Neural cell (in vitro differentiated cells): ENCODE data around the gene KRTAP10-3. TPM values are rescaled to one million over a fixed set of nuclear protein-coding genes. Genes with fewer than 3 reads are reported as not detected.

ENCODE experiments used
- H2AFZ ChIP-seq: fragments of 200-600, 300-800 bp; sonication (generic), shearing (Covaris generic); 2 replicates; pipeline ENCODE4 v1.6.0; 2014; ENCODE audit warnings: low read depth, mild to moderate bottlenecking, antibody characterized with exemption, low read length, moderate library complexity
- H3F3A ChIP-seq: fragments of 200-600 bp; shearing (Covaris generic); 2 replicates; pipeline ENCODE4 v1.6.1; 2016; ENCODE audit warnings: mild to moderate bottlenecking, moderate library complexity, mixed read lengths, antibody characterized with exemption, low read length; ENCODE audit not compliant: insufficient read depth, poor library complexity, severe bottlenecking
- H3K27ac ChIP-seq: fragments of 200-600, 300-800 bp; sonication (generic), shearing (Covaris generic); 2 replicates; pipeline ENCODE4 v1.5.1; 2014; ENCODE audit warnings: mild to moderate bottlenecking, low read length, moderate library complexity
- H3K27me3 ChIP-seq: fragments of 300-800, 200-600 bp; sonication (generic), shearing (Covaris generic); 2 replicates; pipeline ENCODE4 v1.6.0; 2014; ENCODE audit warnings: mild to moderate bottlenecking, low read depth, low read length, moderate library complexity; ENCODE audit not compliant: insufficient read depth
- H3K36me3 ChIP-seq: fragments of 300-800, 200-600 bp; sonication (generic), shearing (Covaris generic); 2 replicates; pipeline ENCODE4 v1.5.1; 2014; ENCODE audit warnings: mild to moderate bottlenecking, antibody characterized with exemption, low read length, moderate library complexity; ENCODE audit not compliant: insufficient read depth
- H3K4me2 ChIP-seq: fragments of 300-800, 200-600 bp; sonication (generic), shearing (Covaris generic); 2 replicates; pipeline ENCODE4 v1.6.0; 2014; ENCODE audit warnings: mild to moderate bottlenecking, low read length
- H3K4me3 ChIP-seq: fragments of 300-800, 200-600 bp; sonication (generic), shearing (Covaris generic); 2 replicates; pipeline ENCODE4 v1.5.1; 2014; ENCODE audit warnings: mild to moderate bottlenecking, low read length, moderate library complexity
- H3K79me2 ChIP-seq: fragments of 200-600 bp; shearing (Covaris generic); replicated peaks from 2 replicates; pipeline ENCODE4 v1.6.0; 2014; ENCODE audit warnings: mild to moderate bottlenecking, low read length, moderate library complexity; ENCODE audit not compliant: insufficient read depth
- H3K9ac ChIP-seq: fragments of 300-800, 200-600 bp; sonication (generic), shearing (Covaris generic); 2 replicates; pipeline ENCODE4 v1.6.1; 2016; ENCODE audit warnings: mild to moderate bottlenecking, low read length, mixed read lengths
- H3K9me2 ChIP-seq: fragments of 200-600 bp; shearing (Covaris generic); 2 replicates; pipeline ENCODE4 v1.6.1; 2016; ENCODE audit warnings: mild to moderate bottlenecking, low read length, mixed read lengths; ENCODE audit not compliant: insufficient read depth
- H3K9me3 ChIP-seq: fragments of 200-600, 300-800 bp; sonication (generic), shearing (Covaris generic); 2 replicates; pipeline ENCODE4 v1.6.1; 2016; ENCODE audit warnings: mild to moderate bottlenecking, mixed run types, low read length, moderate library complexity, mixed read lengths
- H4K20me1 ChIP-seq: fragments of 200-600 bp; shearing (Covaris generic); 2 replicates; pipeline ENCODE4 v1.6.1; 2016; ENCODE audit warnings: mild to moderate bottlenecking, mixed run types; ENCODE audit not compliant: insufficient read depth
- EP300 ChIP-seq: fragments of 450-650 bp; conservative IDR thresholded peaks from 2 replicates; pipeline ENCODE4 v1.6.1; 2014; ENCODE audit warnings: antibody characterized with exemption, mild to moderate bottlenecking, moderate library complexity; ENCODE audit not compliant: poor library complexity, severe bottlenecking
- EZH2 ChIP-seq: fragments of 200-600, 300-800 bp; shearing (Covaris generic), sonication (generic); IDR thresholded peaks from 2 replicates; pipeline ENCODE4 v1.6.1; 2014; ENCODE audit warnings: antibody characterized with exemption, low read length, borderline replicate concordance, mild to moderate bottlenecking; ENCODE audit not compliant: insufficient read depth, poor library complexity, severe bottlenecking
- MXI1 ChIP-seq: fragments of 450-650 bp; conservative IDR thresholded peaks from 2 replicates; pipeline ENCODE4 v1.6.1; 2014; ENCODE audit warnings: antibody characterized with exemption, mild to moderate bottlenecking; ENCODE audit not compliant: poor library complexity, severe bottlenecking
- POLR2AphosphoS5 ChIP-seq: IDR thresholded peaks from 2 replicates; pipeline ENCODE4 v1.6.1; 2012
- REST ChIP-seq: IDR thresholded peaks from 2 replicates; pipeline ENCODE4 v1.6.1; 2012; ENCODE audit warnings: borderline replicate concordance
- SMC3 ChIP-seq: fragments of 450-650 bp; conservative IDR thresholded peaks from 2 replicates; pipeline ENCODE4 v1.6.1; 2014; ENCODE audit warnings: antibody characterized with exemption, mild to moderate bottlenecking, moderate library complexity; ENCODE audit not compliant: poor library complexity
- TAF1 ChIP-seq: IDR thresholded peaks from 2 replicates; pipeline ENCODE4 v1.6.1; 2012; ENCODE audit warnings: low read depth
- polyA plus RNA-seq: library from polyadenylated mRNA; depleted of rRNA; stranded (reverse); fragments of >200 nt; gene quantifications from 2 replicates; pipeline ENCODE4 v1.2.3, GENCODE V29; 2014
- TF ChIP-seq, protein P1 (sequence below): fragments of 450-650 bp; IDR thresholded peaks from 2 replicates; pipeline ENCODE4 v1.5.1; 2014; ENCODE audit warnings: antibody characterized with exemption, mild to moderate bottlenecking, moderate library complexity; ENCODE audit not compliant: poor library complexity, severe bottlenecking

The KRTAP10-3 gene
- polyA plus RNA-seq, 1 donor from 2014 or later = not detected

DNA sequence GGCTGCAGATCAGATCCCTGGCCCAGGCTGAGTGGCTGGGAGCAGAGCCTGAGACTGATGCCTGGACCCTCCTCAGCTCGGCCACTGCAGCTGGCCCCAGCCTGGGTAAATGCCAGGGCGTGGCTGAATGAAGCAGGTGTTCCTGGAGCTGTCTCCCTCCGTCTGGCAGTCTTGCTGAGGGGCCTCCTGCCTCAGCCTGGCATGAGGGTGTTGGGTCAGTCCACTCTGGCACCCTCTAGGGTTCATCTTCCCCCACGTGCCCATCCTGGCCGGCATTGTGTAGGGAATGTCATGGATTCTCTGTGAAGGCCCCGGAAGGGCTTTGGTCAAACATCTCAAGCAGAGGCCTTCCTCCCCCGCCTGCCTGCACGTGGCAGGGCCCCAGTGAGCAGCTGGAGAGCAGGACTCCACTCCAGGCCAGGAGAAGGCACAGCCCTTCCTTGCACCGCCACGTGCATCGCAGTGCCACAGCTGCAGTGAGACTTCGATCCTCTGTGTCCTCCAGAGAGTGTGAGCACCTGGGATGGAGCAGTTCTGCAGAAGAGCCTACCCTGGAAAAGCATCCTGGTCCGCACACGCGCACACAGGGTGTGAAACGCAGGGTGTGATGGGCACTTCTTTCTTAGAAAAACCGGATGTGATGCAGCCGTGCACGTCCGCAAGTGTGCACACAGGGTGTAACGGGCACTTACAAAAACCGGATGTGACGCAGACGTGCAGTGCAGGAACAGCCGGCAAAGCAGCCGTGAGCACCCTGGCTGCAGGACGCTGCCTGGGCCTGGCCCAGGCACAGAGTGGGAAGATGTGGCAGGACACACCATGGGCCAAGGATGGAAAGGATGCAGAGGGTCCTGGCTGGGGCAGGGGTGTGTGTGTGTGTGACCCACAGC, 10.3 kb upstream of the KRTAP10-3 start:
- Histone ChIP-seq H3K27me3 (no peaks in the 10 kb centered on the region), H3K4me3 (no peak overlapping the region), H4K20me1 (no peaks in the 10 kb centered on the region), H3K27ac (no peak overlapping the region), H3F3A (no peaks in the 10 kb centered on the region), H3K9me3 (peaks cover 10% of the 10 kb centered on the region), H3K36me3 (no peaks in the 10 kb centered on the region), H3K4me2 (no peak overlapping the region), H2AFZ (no peak overlapping the region), H3K9ac (no peak overlapping the region), H3K9me2 (no peaks in the 10 kb centered on the region), H3K79me2 (no peaks in the 10 kb centered on the region)
- no peak for TF ChIP-seq POLR2AphosphoS5
- TF ChIP-seq SMC3 = no peak

GRCh38 chr21:44568261-44568660, 9.7 kb upstream of the KRTAP10-3 start:
- H3K36me3 ChIP-seq = no peaks in the 10 kb centered on the region
- no peak overlapping the region for H3K27ac ChIP-seq
- H3K27me3 ChIP-seq = no peaks in the 10 kb centered on the region
- no peak overlapping the region for H3K4me3 ChIP-seq
- TF ChIP-seq EZH2 = no peak
- TF ChIP-seq MXI1 = no peak
- no peak for TF ChIP-seq POLR2AphosphoS5
- no peak for TF ChIP-seq SMC3
- no peak for TF ChIP-seq EP300
- TF ChIP-seq, protein P1, sequence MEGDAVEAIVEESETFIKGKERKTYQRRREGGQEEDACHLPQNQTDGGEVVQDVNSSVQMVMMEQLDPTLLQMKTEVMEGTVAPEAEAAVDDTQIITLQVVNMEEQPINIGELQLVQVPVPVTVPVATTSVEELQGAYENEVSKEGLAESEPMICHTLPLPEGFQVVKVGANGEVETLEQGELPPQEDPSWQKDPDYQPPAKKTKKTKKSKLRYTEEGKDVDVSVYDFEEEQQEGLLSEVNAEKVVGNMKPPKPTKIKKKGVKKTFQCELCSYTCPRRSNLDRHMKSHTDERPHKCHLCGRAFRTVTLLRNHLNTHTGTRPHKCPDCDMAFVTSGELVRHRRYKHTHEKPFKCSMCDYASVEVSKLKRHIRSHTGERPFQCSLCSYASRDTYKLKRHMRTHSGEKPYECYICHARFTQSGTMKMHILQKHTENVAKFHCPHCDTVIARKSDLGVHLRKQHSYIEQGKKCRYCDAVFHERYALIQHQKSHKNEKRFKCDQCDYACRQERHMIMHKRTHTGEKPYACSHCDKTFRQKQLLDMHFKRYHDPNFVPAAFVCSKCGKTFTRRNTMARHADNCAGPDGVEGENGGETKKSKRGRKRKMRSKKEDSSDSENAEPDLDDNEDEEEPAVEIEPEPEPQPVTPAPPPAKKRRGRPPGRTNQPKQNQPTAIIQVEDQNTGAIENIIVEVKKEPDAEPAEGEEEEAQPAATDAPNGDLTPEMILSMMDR = no peak
- TF ChIP-seq REST = no peak
- no peak for TF ChIP-seq TAF1
- H3F3A ChIP-seq = no peaks in the 10 kb centered on the region
- no peak overlapping the region for H3K4me2 ChIP-seq
- H3K79me2 ChIP-seq = no peaks in the 10 kb centered on the region
- no peaks in the 10 kb centered on the region for H4K20me1 ChIP-seq
- H3K9me3 ChIP-seq = peaks cover 10% of the 10 kb centered on the region
- H3K9me2 ChIP-seq = no peaks in the 10 kb centered on the region
- no peak overlapping the region for H2AFZ ChIP-seq
- no peak overlapping the region for H3K9ac ChIP-seq
